HUES6 (cell line): ENCODE measurements around the gene MEGF6.
"Not testable (repeated sequence)": the region's sequence is repeated elsewhere in the genome, so short reads cannot be mapped to it uniquely, and the experiment has no call there.

Experiments
- H3K27ac ChIP-seq: 2 replicates; pipeline ENCODE4 v1.7.0; 2013; ENCODE audit warnings: low read depth, mild to moderate bottlenecking, low read length, inconsistent platforms
- H3K27me3 ChIP-seq: 2 replicates; pipeline ENCODE4 v1.6.1; 2013; ENCODE audit warnings: low read length; ENCODE audit not compliant: control insufficient read depth, insufficient read depth
- H3K36me3 ChIP-seq: 2 replicates; pipeline ENCODE4 v1.6.1; 2013; ENCODE audit warnings: low read length; ENCODE audit not compliant: control insufficient read depth, insufficient read depth
- H3K4me1 ChIP-seq: 2 replicates; pipeline ENCODE4 v1.6.1; 2013; ENCODE audit warnings: low read length; ENCODE audit not compliant: control insufficient read depth, insufficient read depth
- H3K4me3 ChIP-seq: 2 replicates; pipeline ENCODE4 v1.5.1; 2013; ENCODE audit warnings: low read depth, low read length
- H3K9ac ChIP-seq: one replicate; pipeline ENCODE4 v1.6.1; 2013; ENCODE audit warnings: mild to moderate bottlenecking, low read length
- H3K9me3 ChIP-seq: 2 replicates; pipeline ENCODE4 v1.6.1; 2013; ENCODE audit warnings: low read depth, low read length; ENCODE audit not compliant: control insufficient read depth, insufficient read depth

MEGF6 gene

DNA sequence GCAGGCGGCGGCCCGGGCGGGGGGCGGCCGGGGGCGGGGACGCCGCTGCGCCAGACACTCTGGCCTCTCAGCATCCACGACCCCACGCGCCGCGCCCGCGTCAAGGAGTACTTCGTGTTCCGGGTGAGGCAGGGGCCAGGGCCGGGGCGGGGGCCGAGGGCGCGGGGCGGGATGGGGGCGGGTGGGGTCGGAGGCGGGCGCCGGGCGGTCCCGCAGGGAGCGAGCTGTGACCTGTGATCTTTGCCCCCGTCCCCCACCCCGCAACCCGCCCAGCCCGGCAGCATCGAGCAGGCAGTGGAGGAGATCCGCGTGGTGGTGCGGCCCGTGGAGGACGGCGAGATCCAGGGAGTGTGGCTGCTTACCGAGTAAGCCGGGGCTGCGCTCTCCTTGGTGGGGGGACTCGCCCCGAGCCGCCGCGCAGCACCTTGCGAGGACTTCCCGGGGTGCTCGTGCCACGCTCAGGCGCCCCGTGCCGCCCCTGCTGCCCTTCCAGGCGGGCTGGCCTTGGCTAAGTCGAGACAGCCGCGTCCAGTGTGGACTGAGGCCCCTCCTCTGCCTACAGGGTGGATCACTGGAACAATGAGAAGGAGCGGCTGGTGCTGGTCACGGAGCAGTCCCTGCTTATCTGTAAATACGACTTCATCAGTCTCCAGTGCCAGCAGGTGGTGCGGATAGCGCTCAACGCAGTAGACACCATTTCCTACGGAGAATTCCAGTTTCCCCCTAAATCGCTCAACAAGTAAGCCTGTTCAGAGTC lies 14.0 kb upstream of the MEGF6 start:
- no peak overlapping the region for H3K27ac ChIP-seq

DNA sequence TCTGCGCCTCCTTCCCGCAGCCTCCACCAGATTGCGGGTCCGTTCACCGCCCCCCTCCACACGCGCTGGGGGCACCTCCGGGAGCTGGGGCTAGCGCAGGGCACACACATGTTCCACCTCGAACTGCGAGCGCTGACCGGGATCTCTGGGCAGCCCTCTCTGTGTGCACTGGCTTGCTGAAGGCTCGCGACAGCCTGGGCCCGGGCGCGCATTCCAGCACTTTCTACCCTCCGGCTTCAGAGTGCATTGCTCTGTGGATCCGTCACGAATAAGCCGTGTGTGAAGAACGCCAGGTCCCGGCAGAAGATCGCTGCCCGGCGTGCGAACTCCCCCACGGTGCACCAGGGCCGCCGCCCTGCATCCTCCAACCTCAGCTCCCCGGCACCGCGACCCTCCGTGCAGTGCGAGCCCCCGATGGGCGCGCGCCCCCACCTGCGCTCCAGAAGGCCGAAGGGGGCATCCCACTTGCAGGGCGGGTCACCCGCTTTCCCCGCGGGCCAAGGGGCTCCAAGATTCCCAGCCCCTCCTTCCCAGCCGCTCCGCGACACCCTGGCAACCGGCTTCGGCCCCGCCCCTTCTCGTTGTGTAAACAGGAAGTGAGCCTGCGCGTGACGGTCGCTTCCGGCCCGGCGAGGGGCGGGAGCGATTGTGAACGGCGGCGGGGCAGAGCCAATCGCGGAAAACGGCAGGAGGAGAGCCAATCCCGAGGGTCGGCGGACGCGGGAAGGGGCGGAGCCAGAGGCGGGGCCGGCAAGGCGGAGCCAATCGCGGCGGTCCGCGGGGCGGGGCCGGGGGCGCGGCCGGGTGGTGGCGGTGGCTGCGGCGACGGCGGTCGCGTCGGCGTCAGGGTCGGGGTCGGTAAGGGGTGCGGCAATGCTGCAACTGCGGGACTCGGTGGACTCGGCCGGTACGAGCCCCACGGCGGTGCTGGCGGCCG lies 13.2 kb upstream of the MEGF6 start, which contains the start of gene TPRG1L:
Gene TPRG1L, plus strand, starts transcription at position 816 of the 937 bp plus-strand sequence. Its CDS starts 58 bp downstream, at position 874.
- H3K4me3 ChIP-seq = peak within 1 kb of the TSS; percentile 94
- no peaks in the 10 kb centered on the region for H3K9me3 ChIP-seq
- peaks cover 15% of the 10 kb centered on the region; the same call in 1 of the 2 replicates for H3K27me3 ChIP-seq
- no peak within 1 kb of the TSS for H3K27ac ChIP-seq
- H3K9ac ChIP-seq = peak within 1 kb of the TSS; percentile 72
- H3K36me3 ChIP-seq = peaks cover 23% of the 10 kb centered on the region
- peaks cover 8% of the 10 kb centered on the region; the same call in 1 of the 2 replicates for H3K4me1 ChIP-seq

More for the DNA sequence above, 14.0 kb upstream of the MEGF6 start:
- H3K36me3 ChIP-seq = peaks cover 30% of the 10 kb centered on the region
- H3K9ac ChIP-seq = peak overlapping the region; percentile 72
- peaks cover 8% of the 10 kb centered on the region; the same call in 1 of the 2 replicates for H3K4me1 ChIP-seq
- peak overlapping the region; percentile 94 for H3K4me3 ChIP-seq
- peaks cover 15% of the 10 kb centered on the region; the same call in 1 of the 2 replicates for H3K27me3 ChIP-seq
- no peaks in the 10 kb centered on the region for H3K9me3 ChIP-seq

DNA sequence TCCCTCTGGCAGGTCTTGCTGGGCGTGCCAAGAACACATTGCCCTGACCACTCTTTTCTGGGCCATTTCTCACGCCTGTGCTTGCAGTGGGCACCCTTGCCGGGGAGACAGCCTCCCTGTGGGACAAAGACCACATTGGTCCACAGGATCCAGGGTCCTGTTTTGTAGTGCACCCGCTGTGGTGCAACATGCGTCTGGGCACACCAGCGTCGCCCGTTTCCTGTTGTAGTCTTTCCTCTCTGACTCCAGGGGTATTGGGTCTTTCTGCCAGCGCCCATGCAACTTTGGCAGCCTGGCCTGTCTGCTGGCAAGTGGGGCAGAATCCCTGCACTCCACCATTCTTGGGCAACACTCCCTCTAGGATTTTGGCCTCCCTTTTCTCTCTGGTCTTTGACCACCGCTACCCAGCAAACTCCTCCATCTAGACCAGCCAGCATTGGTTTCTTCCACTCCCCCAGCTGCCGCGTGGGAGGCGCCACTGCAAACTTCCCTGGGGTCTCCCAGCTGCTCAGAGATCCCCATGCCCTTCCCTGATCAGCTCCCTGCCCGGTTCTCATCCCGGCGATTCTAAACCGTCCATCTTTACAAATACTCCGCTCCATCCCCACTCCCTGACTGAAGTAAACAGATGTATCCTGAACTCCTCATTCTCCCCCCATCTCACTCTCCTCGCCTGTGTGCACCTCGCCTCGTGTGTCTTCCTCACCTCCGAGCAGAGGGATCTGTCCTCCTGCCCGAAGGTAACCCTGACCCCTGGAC lies 12.3 kb upstream of the MEGF6 start:
- Histone ChIP-seq H3K9ac (peak overlapping the region; percentile 56), H3K4me1 (peaks cover 11% of the 10 kb centered on the region), H3K9me3 (no peaks in the 10 kb centered on the region), H3K27me3 (peaks cover 15% of the 10 kb centered on the region; the same call in 1 of the 2 replicates), H3K36me3 (peaks cover 15% of the 10 kb centered on the region), H3K27ac (no peak overlapping the region), H3K4me3 (peak overlapping the region; percentile 94)

DNA sequence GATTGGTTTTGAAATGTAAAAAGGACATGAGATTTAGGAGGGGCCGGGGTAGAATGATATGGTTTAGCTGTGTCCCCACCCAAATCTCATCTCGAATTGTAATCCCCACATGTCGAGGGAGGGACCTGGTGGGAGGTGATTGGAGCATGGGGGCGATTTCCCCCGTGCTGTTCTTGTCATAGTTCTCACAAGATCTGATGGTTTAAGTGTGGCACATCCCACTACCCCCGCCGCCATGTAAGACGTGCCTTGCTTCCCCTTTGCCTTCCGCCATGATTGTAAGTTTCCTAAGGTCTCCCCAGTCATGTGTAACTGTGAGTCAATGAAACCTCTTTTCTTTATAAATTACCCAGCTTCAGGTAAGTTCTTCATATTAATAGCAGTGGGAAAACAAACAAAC lies 10.8 kb upstream of the MEGF6 start:
- H3K9me3 ChIP-seq, H3K9ac ChIP-seq, H3K36me3 ChIP-seq, H3K27ac ChIP-seq, H3K4me3 ChIP-seq: not testable (repeated sequence)
- H3K27me3 ChIP-seq = peaks cover 15% of the 10 kb centered on the region; the same call in 1 of the 2 replicates
- H3K4me1 ChIP-seq = peaks cover 14% of the 10 kb centered on the region

DNA sequence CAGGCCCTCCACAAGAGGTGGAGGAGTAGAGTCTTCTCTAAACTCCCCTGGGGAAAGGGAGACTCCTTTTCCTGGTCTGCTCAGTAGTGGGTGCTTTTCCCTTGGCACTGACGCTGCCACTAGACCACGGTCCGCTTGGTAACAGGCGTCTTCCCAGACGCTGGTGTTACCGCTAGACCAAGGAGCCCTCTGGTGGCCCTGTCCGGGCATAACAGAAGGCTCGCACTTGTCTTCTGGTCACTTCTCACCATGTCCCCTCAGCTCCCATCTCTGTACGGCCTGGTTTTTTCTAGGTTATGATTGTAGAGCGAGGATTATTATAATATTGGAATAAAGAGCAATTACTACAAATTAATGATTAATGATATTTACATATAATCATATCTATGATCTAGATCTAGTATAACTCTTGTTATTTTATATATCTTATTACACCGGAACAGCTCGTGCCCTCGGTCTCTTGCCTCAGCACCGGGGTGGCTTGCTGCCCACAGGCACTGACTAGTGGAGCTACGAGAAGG lies 9.9 kb upstream of the MEGF6 start:
- Histone ChIP-seq H3K4me1 (peaks cover 14% of the 10 kb centered on the region), H3K27me3 (peaks cover 15% of the 10 kb centered on the region; the same call in 1 of the 2 replicates)
- not testable (repeated sequence) for H3K9me3 ChIP-seq, H3K4me3 ChIP-seq, H3K9ac ChIP-seq, H3K36me3 ChIP-seq, H3K27ac ChIP-seq

DNA sequence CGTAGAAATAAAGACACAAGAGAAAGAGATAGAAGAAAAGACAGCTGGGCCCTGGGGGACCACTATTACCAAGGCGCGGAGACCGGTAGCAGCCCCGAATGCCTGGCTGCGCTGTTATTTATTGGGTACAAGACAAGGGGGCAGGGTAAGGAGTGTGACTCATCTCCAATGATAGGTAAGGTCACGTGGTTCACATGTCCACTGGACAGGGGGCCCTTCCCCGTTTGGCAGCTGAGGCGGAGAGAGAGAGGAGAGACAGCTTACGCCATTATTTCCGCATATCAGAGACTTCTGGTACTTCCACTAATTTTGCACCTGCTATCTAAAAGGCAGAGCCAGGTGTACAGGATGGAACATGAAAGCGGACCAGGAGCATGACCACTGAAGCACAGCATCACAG lies 9.4 kb upstream of the MEGF6 start:
- Histone ChIP-seq H3K4me1 (peaks cover 11% of the 10 kb centered on the region), H3K36me3 (no peaks in the 10 kb centered on the region), H3K9me3 (no peaks in the 10 kb centered on the region), H3K27ac (no peak overlapping the region), H3K27me3 (peaks cover 15% of the 10 kb centered on the region; the same call in 1 of the 2 replicates), H3K4me3 (no peak overlapping the region), H3K9ac (no peak overlapping the region)

DNA sequence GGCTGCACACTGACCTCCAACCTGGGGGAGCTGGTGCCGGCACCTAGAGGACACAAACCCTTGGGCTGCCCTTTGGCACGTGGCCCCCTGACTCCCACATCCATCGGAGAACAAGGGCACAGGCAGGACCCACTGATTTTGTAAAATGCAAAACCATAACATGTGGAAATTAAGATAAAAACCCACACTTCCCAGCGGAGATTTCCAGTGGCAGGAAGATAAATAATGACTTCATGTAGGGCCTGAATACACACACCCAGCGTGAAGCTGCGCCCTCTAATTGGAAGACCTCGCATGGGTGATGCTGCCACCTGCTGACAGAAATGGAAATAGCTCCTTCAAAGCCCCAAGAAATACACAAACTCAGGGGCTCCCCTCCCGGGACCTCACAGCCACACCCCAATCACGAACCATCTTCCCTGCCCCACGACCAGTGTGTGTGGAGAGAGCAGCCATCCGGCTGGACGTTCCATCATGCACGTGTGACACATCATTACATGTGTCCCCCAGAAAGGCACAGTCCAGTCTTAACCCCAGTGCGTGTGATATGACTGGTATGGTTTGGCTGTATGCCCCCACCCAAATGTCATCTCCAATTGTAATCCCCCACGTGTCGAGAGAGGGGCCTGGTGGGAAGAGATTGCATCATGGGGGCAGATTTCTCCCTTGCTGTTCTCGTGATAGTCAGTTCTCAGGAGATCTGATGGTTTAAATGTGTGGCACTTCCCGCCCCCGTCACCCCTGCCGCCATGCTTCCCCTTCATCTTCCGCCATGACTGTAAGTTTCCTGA lies 7.8 kb upstream of the MEGF6 start:
- Histone ChIP-seq H3K36me3 (no peaks in the 10 kb centered on the region), H3K4me3 (no peak overlapping the region), H3K4me1 (peaks cover 21% of the 10 kb centered on the region), H3K9me3 (no peaks in the 10 kb centered on the region), H3K9ac (no peak overlapping the region), H3K27me3 (peaks cover 14% of the 10 kb centered on the region; the same call in 1 of the 2 replicates), H3K27ac (no peak overlapping the region)

DNA sequence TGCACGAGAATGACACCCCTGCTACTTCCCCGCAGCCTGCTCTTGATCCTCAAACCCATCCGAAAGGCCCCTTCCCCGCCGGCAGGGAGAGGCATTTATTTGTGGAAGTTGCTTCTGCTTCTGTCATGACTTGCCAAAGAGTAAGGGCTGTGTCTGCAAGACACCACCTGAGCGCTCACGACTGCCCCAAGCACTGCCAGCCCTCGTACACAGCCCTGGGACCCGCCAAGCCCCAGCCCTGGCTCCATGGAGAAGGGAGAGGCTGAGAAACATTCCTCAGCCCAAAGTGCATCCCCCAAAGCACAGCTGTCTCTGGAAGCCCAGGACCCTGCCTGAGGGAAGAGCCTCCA lies 7.2 kb upstream of the MEGF6 start:
- Histone ChIP-seq H3K4me3 (no peak overlapping the region), H3K36me3 (no peaks in the 10 kb centered on the region), H3K4me1 (peaks cover 24% of the 10 kb centered on the region), H3K9ac (no peak overlapping the region), H3K9me3 (no peaks in the 10 kb centered on the region), H3K27me3 (peaks cover 9% of the 10 kb centered on the region; the same call in 1 of the 2 replicates), H3K27ac (no peak overlapping the region)

DNA sequence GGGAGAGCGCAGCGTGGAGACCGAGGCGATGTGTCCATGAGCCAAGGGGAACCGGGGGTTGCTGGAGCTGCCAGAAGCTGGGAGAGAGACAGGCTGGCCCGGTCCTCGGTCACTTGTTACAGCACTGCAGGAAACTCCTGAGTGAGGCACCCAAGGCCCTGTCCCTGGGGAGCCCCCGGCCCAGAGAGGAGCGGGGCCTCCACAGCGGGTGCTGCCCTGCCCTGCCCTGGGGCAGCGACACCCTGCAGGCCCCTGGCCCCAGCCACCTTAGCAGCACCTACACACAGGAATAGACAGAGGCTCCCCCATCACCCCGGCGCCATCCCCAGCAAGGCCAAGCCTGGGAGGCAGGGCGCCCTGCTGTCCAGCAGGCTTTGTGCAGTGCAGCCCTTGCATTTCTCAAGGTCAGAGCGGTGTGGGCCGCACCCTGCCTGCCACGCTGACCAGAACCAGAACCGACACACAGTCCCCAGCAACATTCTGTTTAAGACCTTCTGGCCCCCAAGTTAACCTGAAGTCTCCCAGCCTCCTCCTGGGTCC lies 6.6 kb upstream of the MEGF6 start:
- no peak overlapping the region for H3K27ac ChIP-seq
- H3K27me3 ChIP-seq = peaks cover 4% of the 10 kb centered on the region; the same call in 1 of the 2 replicates
- H3K9ac ChIP-seq = no peak overlapping the region
- H3K9me3 ChIP-seq = no peaks in the 10 kb centered on the region
- H3K4me3 ChIP-seq = no peak overlapping the region
- H3K4me1 ChIP-seq = peaks cover 28% of the 10 kb centered on the region
- no peaks in the 10 kb centered on the region for H3K36me3 ChIP-seq
